ENCODE results near the gene SH3PXD2A. TPM values are rescaled to one million over a fixed set of nuclear protein-coding genes. Genes with fewer than 3 reads are reported as not detected.

The SH3PXD2A gene
- total and polyA plus RNA-seq, 10 of the 15 experiments (the other 5 are each of a cell fraction or from before 2014, with no cell fraction given) = 0.63 to 14.0 (median 4.4) TPM

- RAD21 ChIA-PET (ENCODE audit: unreplicated experiment) = no interaction called here
- no peaks in the 10 kb centered on the region for H3K4me1 ChIP-seq (ENCODE audit: control insufficient read depth, insufficient read depth, low read length)
- 0 out of 4 replicates have a peak, but pooled peaks cover 0 to 2% of the 10 kb centered on the region in 2 experiments for H3K27me3 ChIP-seq (replicated peaks in 1 of 2; ENCODE audit: control insufficient read depth in 2 of 2, insufficient read depth in 2 of 2, low read length in 1 of 2)
- BruUV-seq (replicated peaks) = no TSS peak
- H2AFZ ChIP-seq (ENCODE audit: control insufficient read depth, low read depth, low read length) = no peak overlapping the region
- POLR2A ChIA-PET = no interaction called here
- DNase-seq (ENCODE audit: low read depth, low spot score) (no peak), FAIRE-seq (no peak), ATAC-seq (no peak)
- intact Hi-C loops (cut with micrococcal nuclease; ENCODE audit: unreplicated experiment) (no loop called here), in situ Hi-C loops (cut with MboI) (no loop called here)
- no peak overlapping the region for H3K27ac ChIP-seq (ENCODE audit: control insufficient read depth, insufficient read depth)
- peaks cover 3% of the 10 kb centered on the region; the same call in 2 of the 3 replicates for H3K9me3 ChIP-seq (replicated peaks; ENCODE audit: control insufficient read depth, insufficient read depth, low read length)
- SMC1A ChIA-PET (ENCODE audit: uncharacterized antibody, unreplicated experiment) = interaction anchor here (0.6 to 1.2 kb wide), 2 partner anchors 35 to 389 kb away, joined by 3 to 4 read pairs; no protein-coding TSS in a partner anchor
- H3K36me3 ChIP-seq (ENCODE audit: control insufficient read depth in 2 of 2, insufficient read depth in 2 of 2, low read length in 1 of 2) = no peaks in the 10 kb centered on the region
- H3K79me2 ChIP-seq (ENCODE audit: control insufficient read depth, insufficient read depth, low read length) = no peaks in the 10 kb centered on the region
- H4K20me1 ChIP-seq (ENCODE audit: control insufficient read depth, insufficient read depth) = no peaks in the 10 kb centered on the region
- no peak overlapping the region for H3K9ac ChIP-seq (ENCODE audit: control insufficient read depth, insufficient read depth, low read length)
- 33% methylated on average over 5 of the region's 6 CpGs for WGBS (ENCODE audit: insufficient coverage, insufficient replicate concordance, low lambda C conversion rate, missing lambda C conversion rate)
- CTCF ChIA-PET = interaction anchor here (1.2 kb wide), 1 partner anchor 99 kb away, joined by 4 read pairs; no protein-coding TSS in a partner anchor
- H3K4me2 ChIP-seq (ENCODE audit: control insufficient read depth, insufficient read depth) = no peak overlapping the region
- no peak overlapping the region for H3K4me3 ChIP-seq
- TF ChIP-seq MYB (IDR thresholded peaks at IDR 0.05; ENCODE audit: borderline replicate concordance, low read depth, low read length) (no peak), RAD21 (IDR thresholded peaks at IDR 0.05; ENCODE audit: insufficient read depth, low read depth, low read length) (no peak), ZBTB11 (CRISPR knock-in tag; IDR thresholded peaks at IDR 0.05) (no peak), RUNX3 (IDR thresholded peaks at IDR 0.05; ENCODE audit: low read length) (no peak)
Observed at GRCh38 chr10:103748020-103748419, 107.4 kb downstream of the SH3PXD2A start.

Measured in GM12878 (cell line).